Endothelial cell (in vitro differentiated cells): ENCODE measurements around the gene CNPY3. TPM values are rescaled to one million over a fixed set of nuclear protein-coding genes. Genes with fewer than 3 reads are reported as not detected.
A peak's percentile ranks its signal among the peaks of the same experiment; 100 is the strongest.

Experiments used
- DNase-seq: peaks from one replicate; pipeline ENCODE4 v3.0.0; 2021; ENCODE audit warnings: low spot score
- H3K27ac Mint-ChIP-seq: one replicate; pipeline ENCODE4 v1.8.0; 2021; ENCODE audit warnings: mixed read lengths, inconsistent platforms; ENCODE audit not compliant: unreplicated experiment
- H3K27me3 Mint-ChIP-seq: one replicate; pipeline ENCODE4 v1.8.0; 2021; ENCODE audit warnings: mild to moderate bottlenecking, moderate library complexity, mixed read lengths, inconsistent platforms; ENCODE audit not compliant: unreplicated experiment
- H3K36me3 Mint-ChIP-seq: one replicate; pipeline ENCODE4 v1.8.0; 2021; ENCODE audit warnings: mild to moderate bottlenecking, low read depth, mixed read lengths, inconsistent platforms; ENCODE audit not compliant: unreplicated experiment
- H3K4me1 Mint-ChIP-seq: one replicate; pipeline ENCODE4 v1.8.0; 2021; ENCODE audit warnings: mild to moderate bottlenecking, mixed read lengths, inconsistent platforms; ENCODE audit not compliant: unreplicated experiment
- H3K4me3 Mint-ChIP-seq: one replicate; pipeline ENCODE4 v1.8.0; 2021; ENCODE audit warnings: mild to moderate bottlenecking, mixed read lengths, inconsistent platforms; ENCODE audit not compliant: unreplicated experiment
- H3K9me3 Mint-ChIP-seq: one replicate; pipeline ENCODE4 v1.8.0; 2021; ENCODE audit warnings: mixed read lengths, inconsistent platforms; ENCODE audit not compliant: unreplicated experiment
- CTCF ChIP-seq: fragments of 200-600 bp; sonication (generic); IDR thresholded peaks from one replicate; pipeline ENCODE4 v1.5.0; 2021; ENCODE audit warnings: antibody characterized with exemption; ENCODE audit not compliant: unreplicated experiment
- total RNA-seq: library from RNA; stranded (reverse); fragmentation: NEBNext Ultra II Directional; extraction: Animal tissue kit (Norgen Biotek cat#: 25700); gene quantifications from one replicate; pipeline ENCODE4 v1.2.1, GENCODE V29; 2021; ENCODE audit not compliant: unreplicated experiment

CNPY3 gene
- total RNA-seq, 1 donor from 2014 or later, result 106 TPM

GRCh38 chr6:42909835-42910234 is 19.4 kb upstream of the CNPY3 start:
- Mint-ChIP-seq H3K27ac (no peak overlapping the region), H3K27me3 (peaks cover 2% of the 10 kb centered on the region), H3K9me3 (no peaks in the 10 kb centered on the region), H3K4me1 (peaks cover 4% of the 10 kb centered on the region), H3K4me3 (no peak overlapping the region), H3K36me3 (no peaks in the 10 kb centered on the region)
- no peak for DNase-seq
- TF ChIP-seq CTCF, result no peak

DNA sequence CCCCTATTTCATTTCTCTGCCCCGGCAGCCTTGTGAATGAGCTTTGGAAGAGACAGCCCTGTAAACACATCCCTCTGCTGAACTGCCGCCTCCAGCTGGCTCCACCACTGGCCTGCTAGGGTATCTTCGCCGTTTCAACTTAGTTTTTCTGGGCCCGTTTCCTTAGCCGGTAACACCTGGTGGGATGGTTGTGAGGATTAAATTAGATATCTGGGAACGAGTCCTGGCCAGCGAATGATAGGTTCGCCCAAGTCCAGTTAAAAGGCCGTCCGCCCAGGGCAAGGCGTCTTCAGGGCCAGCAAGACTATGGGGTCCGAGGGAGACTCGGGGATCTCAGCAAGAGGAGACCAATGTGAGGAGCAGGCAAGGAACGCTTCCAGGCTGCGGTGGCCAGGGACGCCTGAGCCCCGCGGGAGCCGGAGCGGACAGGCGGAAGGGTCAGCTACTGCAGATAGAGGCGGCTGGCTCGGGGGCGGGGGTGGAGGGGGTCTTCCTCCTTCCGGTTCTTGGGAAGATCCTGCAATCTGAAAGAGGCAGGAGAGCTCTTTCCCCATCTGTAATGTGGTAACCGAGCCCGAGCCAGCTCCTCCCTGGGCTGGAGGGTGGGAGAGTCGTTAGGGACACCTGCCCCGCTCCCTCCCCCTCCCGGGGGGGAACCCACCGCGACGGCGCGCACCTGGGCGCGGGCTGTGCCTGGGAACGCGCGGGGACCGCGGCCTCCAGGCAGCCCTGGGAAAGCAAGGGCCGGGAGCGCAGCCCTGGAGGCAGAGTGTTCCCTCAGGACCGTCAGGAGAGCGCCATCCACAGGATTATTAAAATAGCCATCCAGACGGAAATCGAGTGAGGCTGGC is 17.9 kb upstream of the CNPY3 start:
- Mint-ChIP-seq H3K9me3 (no peaks in the 10 kb centered on the region), H3K4me1 (peaks cover 4% of the 10 kb centered on the region), H3K27me3 (peaks cover 2% of the 10 kb centered on the region), H3K4me3 (peak overlapping the region; percentile 89), H3K27ac (peak overlapping the region; percentile 87), H3K36me3 (no peaks in the 10 kb centered on the region)
- peak; percentile 55 for DNase-seq
- no peak for TF ChIP-seq CTCF

GRCh38 chr6:42914546-42914945 is 14.7 kb upstream of the CNPY3 start:
- DNase-seq, result no peak
- H3K36me3 Mint-ChIP-seq, result no peaks in the 10 kb centered on the region
- H3K4me3 Mint-ChIP-seq, result no peak overlapping the region
- TF ChIP-seq CTCF, result no peak
- H3K27ac Mint-ChIP-seq, result no peak overlapping the region
- H3K27me3 Mint-ChIP-seq, result peaks cover 2% of the 10 kb centered on the region
- H3K4me1 Mint-ChIP-seq, result peaks cover 4% of the 10 kb centered on the region
- no peaks in the 10 kb centered on the region for H3K9me3 Mint-ChIP-seq

DNA sequence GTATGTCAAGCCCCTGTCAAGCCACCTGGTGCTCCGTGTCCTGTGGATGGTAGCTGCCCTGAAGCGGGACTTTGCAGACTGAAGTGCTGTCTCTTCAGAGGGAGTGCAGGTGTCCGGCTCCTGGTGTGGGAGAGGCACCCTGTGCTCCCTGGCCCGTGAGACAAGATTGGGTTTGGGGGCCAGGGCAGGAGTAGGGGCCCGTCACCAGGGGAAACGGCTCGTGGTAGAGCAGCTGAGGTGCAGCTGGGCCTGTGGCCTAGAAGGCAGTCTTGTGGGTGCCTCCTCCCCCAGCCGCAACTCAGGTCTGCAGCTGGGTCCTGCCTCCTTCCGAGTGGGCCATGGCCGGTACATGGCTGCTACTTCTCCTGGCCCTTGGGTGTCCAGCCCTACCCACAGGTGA is 13.5 kb upstream of the CNPY3 start, which contains the start of gene PTCRA:
TSS of gene PTCRA (plus strand) at position 322 of the 400 bp plus-strand sequence. CDS start at position 339, 17 bp downstream.
- Mint-ChIP-seq H3K36me3 (no peaks in the 10 kb centered on the region), H3K9me3 (no peaks in the 10 kb centered on the region), H3K4me1 (peaks cover 4% of the 10 kb centered on the region), H3K4me3 (no peak within 1 kb of the TSS), H3K27ac (no peak within 1 kb of the TSS), H3K27me3 (peaks cover 2% of the 10 kb centered on the region)
- TF ChIP-seq CTCF, result no peak
- no peak for DNase-seq

DNA sequence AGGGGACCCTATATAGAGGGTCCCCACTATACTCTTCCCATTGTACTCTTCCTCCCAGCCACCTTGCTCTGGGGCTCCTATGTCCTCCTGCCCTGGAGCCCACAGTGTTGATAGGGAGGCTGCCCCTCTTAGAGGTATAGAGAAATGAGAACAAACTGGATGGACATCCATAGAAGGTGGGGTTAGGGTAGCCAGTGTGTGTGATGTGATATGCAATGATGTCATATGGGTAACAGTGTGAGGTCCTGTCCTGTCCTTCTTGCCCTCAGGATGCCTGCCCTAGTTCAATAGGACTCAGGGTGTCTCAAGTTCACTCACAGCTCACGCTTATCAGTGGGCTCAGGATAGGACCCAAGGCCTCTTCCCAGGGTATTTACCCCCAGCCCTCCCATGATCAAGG is 13.0 kb upstream of the CNPY3 start:
- H3K27ac Mint-ChIP-seq, result no peak overlapping the region
- TF ChIP-seq CTCF, result no peak
- no peak overlapping the region for H3K4me3 Mint-ChIP-seq
- no peak for DNase-seq
- no peaks in the 10 kb centered on the region for H3K9me3 Mint-ChIP-seq
- H3K36me3 Mint-ChIP-seq, result no peaks in the 10 kb centered on the region
- peaks cover 1% of the 10 kb centered on the region for H3K27me3 Mint-ChIP-seq
- H3K4me1 Mint-ChIP-seq, result peaks cover under 1% of the 10 kb centered on the region
